Hepatocyte (in vitro differentiated cells): ENCODE data around the gene OCA2.
"Not testable (repeated sequence)": the region's sequence is repeated elsewhere in the genome, so short reads cannot be mapped to it uniquely, and the experiment has no call there.

ENCODE experiments used
- CTCF ChIP-seq: fragments of 200-600 bp; sonication (generic); IDR thresholded peaks from 2 replicates; pipeline ENCODE4 v1.5.1; 2016; ENCODE audit warnings: antibody characterized with exemption, mild to moderate bottlenecking; ENCODE audit not compliant: poor library complexity
- EZH2 ChIP-seq: fragments of 200-600 bp; sonication (generic); IDR thresholded peaks from 2 replicates; pipeline ENCODE4 v1.6.1; 2016; ENCODE audit warnings: antibody characterized with exemption, mild to moderate bottlenecking, borderline replicate concordance

GRCh38 chr15:28137408-28138039 lies 38.4 kb upstream of the OCA2 start:
- not testable (repeated sequence) for TF ChIP-seq CTCF, EZH2
